HG03439 (cell line): ENCODE results near the gene AKAP5.
"Not testable (repeated sequence)": the region's sequence is repeated elsewhere in the genome, so short reads cannot be mapped to it uniquely, and the experiment has no call there.

Experiments used
- ATAC-seq: cut with Tn5 transposase; IDR thresholded peaks from one replicate; pipeline ENCODE4 v1.9.1; 2021; ENCODE audit warnings: mild to moderate bottlenecking, moderate library complexity; ENCODE audit not compliant: unreplicated experiment

The AKAP5 gene

DNA sequence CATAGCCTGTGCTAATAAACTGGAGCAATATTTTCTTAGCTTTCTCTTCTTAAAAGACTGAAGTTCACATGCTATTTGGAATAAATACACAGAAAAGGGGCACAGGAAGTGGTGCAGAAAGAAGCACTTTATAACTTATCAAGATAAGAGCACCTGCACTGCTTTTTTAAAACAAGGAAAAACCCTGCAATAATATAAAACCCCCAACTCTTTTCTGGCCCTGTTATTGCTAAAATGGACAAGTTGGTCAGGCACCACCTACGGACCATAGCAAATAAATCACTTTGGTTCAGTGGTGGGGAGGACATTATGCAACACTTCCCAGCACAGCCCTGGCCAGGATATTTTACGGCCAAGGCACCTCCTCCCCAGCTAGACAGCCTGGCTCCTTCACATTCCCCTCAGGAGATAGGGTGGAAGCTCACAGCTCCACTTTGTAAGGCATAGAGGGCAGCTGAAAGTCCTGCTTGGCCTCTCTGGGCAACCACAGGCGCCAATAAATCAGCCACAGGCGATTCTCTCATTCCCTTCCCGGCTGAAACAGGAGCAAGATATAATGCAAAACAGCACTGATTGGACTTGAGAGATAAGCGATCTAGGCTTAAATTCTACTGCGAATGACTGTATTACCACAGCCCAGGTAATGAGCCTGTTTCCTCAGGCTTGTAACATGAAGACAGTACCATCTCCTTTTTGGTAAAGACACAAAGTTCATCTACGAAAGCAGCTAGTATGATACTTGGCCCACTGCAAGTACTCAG, 36.3 kb downstream of the AKAP5 start:
- no peak for ATAC-seq

DNA sequence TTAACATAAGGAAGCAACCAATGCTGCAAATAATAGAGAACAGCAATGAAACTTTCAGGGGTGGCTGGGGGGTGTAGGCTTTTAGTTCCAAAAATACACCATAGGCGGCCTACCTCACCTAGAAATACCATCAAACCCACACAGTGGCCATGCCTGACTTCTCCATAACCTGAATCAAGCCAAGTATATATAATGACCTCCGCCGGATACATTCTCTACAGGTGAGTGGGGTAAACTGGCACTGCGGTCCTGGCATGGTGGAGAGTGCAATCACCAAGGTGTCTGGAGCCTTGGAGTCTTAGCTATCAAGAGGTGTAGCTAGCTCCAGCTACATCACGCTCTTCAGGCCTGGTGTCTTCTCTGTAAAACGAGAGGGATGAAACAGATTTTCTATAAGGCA, 37.2 kb downstream of the AKAP5 start:
- no peak for ATAC-seq

DNA sequence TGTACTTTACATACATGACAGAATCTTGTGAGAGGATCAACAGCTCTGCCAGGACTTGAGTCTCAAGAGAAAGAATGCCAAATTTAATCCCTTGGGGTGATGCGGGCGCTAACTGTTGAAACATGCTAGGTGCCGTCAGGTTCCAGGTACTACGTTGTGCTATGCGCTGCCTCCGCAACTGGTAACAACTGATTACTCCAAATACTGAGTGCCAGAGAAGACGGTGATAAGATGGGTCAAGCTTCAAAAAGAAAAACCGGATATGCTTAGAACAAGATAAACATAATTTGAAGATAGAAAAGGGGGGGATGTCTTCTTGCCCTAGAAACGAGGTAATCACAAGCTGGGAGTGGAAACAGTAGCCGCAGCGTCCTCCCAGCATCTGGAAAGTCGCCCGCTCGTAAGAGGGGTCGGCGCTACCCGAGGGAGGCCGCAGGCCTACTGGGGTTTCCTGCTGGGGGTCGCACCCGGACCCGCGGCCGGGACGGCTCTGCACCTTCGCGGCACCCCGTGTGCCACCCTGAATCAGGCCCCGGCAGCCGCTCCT, 37.7 kb downstream of the AKAP5 start:
- peak; percentile 4 for ATAC-seq

DNA sequence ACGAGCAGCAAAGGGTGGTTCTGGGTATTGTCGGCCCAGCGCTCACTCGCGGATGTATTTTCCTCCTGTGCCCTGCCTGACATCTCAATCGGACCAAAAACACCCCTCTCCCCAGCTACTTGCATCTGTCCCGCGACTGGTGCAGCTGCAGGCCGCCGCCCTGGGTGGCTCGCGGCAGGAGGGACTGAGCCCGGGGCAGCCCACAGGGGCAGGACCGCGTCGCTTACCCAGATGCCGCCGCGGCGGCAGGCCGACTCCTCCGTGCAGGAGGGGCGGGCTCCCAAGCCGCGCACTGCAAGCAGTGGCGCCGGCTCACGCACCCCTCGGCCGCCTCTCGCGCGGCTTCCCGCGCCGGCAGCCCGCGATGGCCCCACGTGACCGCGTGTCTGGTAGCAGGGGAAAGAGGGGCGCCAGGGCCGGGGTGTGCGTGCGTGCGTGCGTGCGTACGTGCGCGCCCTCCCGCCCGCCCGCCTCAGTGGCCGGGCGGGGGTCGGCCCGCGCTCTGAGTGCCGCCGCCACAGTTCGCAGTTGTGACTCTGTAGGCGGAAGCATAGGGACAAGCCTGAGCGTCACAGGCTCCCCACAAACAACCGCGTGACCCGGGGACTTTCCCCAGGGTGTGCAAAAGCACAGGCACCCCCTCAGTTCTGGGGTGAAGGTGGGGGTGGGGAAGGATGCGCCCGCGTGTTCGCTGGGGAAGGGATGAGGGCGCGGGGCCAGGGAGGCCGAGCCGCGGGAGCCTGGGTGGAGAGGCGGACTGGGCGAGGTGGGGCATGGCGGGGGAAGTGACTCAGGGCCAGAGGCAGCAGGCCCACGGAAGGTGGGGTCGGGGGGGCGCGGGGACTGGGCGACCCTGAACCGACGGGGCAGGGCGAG, 38.4 kb downstream of the AKAP5 start, which contains the start of gene ZBTB25:
ZBTB25 (minus strand) TSS at position 405 of the 876 bp plus-strand sequence. CDS start 13,305 bp downstream, outside the sequence.
- peak; percentile 64 for ATAC-seq

DNA sequence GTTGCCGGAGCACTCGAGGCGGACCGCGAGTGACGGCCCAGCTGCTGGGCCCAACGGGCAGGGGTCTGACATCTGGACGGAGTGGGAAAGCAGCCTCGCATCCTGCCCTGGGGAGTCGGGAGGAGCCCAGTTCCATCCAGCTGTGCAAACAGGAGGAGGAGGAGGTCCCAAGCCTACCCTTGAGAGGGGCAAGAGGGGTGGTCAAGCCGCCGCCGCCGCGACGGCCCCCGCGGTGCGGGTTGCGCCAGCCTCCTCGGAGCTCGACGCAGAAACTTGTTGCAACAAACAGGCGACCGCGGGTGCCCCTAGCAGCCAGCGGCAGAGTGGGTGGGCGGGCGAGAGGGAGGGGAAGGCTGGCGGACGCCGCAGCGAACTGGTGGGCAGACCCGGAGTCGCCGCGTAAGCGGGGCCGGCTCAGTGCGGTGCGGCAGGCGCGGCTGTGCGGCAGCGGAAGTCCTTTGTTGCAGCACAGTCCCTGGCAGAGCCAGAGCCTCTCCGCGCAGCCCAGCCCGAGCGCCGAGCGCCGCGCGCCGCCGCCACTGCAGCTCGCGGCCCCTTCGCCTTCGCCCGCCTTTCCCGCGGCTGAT, 39.1 kb downstream of the AKAP5 start, which contains the start of gene ZBTB1:
ZBTB1 (plus strand) TSS at position 461 of the 587 bp plus-strand sequence. CDS start 16,735 bp downstream, outside the sequence.
- peak; percentile 20 for ATAC-seq

DNA sequence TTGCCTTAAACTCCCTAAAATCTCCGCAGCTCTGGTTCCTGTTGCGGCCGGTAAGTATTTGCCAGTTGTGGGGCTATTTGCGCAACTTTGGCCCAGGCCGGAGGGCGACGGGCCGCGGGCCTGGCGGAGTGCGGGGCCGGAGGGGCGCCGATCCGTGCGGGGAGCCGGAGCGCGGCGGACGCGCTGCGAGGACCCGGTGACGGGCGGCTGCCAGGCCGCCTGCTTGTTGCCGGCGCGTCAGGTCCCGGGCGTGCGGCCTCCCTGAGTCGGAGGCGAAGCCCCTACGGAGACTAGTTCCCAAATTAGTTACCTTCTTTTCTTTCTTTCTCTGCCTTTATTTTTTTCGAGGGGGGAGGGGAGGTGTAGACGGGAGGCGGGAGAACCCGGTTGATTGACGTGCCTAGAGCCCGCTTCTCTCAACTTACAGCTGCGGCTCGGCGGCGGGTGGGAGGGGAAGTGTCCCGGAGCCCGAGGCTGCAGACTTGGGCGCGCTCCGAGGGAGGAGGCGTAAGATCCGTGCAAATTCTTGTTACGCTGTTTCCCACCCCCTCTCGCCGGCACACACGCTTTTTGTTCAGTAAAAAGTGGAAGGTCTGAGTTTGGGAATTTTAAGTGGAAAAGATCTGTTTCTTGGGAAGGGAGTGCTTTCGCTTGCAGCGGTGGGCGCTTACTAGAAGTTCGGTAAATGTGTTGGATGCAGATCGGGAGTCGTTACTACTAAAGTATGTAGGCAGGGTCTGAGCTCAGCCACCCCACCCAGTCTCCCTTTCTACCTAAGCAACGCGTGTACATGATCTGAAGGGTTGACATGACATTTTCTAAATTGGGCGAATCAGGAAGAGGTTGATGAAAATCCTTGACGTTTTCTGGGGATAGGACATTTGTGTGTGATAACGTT, 39.8 kb downstream of the AKAP5 start:
- ATAC-seq, result no peak

DNA sequence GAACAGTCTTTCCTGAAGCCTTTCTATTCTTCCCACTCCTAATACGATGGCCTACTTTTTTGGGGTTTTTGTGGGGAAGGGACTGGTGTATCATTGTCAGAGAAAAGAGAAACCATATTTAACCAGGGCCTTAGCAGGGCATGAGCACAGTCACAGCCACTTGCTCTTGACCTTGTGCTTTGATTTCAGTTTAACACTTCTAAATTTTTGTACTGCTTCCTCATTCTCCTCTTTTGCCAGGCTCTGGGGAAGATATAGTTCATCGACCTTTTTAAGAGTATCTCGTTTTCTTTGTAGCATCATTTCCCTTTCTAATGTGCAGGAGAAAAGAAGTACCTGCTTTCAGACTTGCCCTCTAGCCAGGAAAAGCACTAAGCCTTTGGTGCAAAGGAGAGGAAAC, 41.4 kb downstream of the AKAP5 start:
- ATAC-seq, result no peak

DNA sequence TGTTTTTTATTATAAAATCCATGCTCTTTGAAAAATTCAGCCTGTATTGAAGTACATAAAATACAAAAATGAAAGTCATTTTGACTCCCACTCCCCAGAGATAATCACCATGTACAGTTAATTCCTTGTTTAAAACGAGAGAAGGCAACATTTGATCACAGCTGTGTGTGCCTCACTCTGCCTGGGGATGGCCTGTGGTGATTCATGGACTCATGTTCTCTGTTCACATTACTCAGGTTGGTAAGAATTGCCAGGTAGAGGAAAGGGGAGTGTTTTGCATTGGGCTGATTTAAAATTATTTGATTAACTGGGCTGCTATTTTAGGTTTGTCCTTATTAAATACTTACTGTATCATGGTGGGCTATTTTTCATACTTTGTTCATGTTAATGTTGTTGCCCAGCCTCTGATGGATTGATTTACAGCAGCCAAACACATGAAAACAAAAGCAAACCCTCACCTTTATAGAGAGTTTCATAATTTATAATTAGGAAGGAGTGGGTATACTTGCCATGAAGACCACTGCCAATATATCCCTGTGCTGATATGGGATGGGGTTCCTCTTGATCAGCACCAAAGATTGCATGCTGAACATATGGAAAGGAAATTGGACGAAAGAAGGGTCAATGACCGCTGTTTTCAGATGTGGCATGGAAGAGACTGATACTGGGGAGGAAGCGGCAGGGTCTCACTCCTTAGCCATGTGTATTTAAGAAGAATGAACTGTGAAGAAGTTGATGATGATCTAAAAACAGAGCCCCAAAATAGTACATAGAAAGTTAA, 42.3 kb downstream of the AKAP5 start:
- ATAC-seq, result no peak

DNA sequence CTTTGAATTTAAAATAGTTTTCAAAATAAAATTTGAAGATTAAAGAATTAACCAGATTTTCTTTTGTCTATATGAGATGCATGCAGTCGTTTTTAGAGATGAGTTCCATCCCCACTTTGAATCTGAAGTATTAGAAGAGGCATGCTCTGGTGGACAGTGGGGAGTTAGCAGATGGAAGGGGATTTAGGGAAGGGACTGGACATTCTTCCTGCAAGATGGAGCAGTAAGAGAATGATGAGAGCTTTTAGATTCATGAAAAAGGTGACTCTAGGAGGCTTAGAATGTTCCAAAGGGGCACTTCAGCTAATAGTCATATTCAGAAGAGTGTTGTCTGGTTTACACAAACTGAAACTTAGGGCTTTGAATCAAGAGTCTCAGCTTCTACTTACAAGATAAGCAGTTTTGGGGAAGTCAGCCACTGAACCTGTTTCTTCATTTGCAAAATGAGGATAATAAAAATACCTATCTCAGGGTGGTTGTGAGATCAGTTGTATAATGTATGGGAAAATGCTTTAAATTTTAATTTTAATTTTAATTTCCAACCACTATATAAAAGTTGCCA, 43.0 kb downstream of the AKAP5 start:
- ATAC-seq, result no peak

DNA sequence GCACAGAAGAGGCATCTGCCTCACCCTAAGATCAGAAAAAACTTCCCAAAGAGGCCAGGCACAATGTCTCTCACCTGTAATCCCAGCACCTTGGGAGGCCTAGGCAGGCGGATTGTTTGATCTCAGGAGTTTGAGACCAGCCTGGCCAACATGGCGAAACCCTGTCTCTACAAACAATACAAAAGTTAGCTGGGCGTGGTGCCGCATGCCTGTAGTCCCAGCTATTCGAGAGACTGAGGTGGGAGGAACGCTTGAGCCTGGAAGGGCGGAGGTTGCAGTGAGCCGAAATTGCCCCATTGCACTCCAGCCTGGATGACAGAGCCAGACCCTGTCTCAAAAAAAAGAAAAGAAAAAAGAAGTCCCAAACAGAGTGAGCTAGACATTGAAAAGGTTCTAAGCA, 43.7 kb downstream of the AKAP5 start:
- ATAC-seq, result no peak

DNA sequence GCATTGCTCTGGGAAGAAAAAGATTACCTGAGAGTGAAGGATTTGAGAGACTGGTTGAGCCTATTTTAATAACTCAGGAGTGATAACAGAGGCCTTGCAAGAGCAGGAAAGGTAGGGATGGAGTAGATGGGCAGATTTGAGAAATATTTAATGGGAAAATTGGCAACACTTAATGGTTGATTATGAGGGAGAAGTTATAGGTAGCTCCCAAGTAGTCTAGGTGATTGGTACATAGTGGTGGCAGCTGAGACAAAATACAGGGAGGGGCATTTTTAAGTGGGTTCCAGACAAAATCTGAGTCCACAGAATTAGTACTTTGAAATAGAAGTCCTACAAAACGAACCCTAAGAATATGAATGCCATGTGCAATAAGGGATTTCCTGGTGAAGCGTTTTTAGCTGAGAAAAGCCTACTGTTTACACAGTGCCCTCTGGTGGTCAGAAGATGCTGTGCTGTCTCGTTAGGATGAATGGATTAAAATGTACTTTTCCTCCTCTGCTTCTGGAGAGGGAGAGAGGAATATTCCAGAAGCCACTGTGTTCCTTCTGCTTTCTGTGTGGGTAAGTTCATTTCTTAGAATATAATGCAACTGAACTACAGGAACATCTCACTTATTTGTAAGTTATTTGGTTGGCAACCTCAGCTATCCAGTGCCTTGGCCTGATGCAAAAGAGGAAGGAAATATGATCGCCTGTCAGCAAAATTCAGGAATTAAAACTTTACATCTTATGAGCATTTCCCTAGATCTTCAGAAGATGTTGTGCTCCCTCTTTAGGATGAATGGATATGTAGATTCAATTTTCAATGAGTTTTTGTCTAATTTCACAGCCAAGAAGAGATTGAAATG, 45.7 kb downstream of the AKAP5 start:
- ATAC-seq, result no peak

DNA sequence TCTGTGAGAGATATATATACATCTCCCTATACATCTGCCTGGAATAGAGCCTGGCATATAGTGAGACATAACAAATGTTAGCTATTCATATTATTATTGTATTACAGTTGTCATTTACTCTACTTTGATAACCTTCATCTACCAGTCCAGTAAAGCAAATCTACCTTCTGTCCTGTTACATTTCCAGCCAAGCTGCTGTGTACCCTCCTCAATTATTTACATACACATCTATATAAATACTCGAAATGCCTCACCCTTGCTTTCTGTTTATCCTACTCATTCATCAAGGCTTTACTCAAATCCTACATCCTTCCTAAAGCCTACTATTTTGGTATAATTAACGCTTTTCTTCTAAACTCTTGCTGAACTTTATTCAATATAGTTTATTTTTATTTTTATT, 48.0 kb downstream of the AKAP5 start:
- no peak for ATAC-seq

DNA sequence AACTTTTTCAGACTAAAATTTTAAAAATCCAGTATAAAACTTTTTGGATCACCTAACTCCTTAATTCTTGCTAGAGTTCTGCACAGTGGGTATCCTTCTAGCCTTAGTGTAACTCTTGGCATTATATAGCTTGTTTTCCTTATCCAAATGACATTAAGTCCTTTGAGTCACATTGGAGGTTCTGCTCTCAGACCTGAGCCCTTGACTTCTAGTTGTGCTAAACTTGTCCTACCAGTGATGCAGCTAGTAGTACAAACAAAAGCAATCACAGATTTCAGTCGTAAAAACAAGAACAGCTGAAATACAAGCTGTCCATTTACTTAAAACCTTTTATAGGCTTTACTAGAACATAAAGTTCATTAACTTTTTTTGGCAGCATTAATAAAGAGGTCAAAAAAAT, 49.8 kb downstream of the AKAP5 start:
- ATAC-seq, result no peak

DNA sequence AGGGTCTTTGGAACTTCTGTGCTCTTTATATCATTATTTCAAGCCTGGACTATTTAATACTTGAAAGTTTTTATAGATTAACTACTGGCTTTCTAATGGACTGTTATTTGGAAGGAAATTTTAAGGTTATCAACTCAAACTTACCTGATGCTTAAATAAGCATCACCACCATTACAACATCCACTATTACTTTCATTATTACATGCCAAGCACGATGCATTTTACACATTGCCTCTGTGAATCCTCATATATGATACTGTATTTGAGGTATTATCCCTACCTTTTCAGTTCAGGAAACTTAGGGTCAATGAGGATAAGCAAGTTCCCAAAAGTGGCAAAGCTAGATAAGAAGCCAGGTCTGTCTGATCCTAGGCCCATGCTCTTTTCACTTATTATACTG, 51.7 kb downstream of the AKAP5 start:
- ATAC-seq, result no peak

DNA sequence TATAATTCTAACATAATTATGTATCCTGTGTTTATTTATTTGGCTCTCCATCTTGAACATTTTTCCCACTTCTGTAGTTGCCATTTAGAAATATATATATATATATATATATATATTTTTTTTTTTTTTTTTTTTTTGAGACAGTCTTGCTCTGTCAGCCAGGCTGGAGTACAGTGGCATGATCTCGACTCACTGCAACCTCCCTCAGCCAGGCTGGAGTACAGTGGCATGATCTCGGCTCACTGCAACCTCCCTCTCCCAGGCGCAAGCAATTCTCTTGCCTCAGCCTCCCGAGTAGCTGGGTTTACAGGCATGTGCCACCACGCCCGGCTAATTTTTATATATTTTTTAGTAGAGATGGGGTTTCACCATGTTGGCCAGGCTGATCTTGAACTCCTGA, 52.4 kb downstream of the AKAP5 start:
- not testable (repeated sequence) for ATAC-seq

DNA sequence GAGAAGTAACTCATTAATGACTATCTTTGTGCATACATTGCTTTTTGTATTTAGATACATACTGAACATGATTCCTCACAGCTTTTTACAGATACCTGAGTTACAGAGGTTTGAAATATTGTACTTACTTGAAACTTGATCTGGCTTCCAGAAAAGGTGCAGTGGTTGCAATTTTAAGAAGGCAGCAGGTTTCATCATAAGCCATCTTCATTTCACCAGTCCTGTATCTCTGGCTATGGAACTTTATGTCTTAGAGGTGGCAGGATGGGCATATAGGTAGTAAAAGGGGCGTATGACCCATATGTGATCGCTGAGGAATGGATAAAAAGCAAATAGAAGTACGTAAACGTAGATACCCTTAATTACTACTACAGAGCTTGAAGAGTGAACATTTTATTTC, 52.9 kb downstream of the AKAP5 start:
- no peak for ATAC-seq

DNA sequence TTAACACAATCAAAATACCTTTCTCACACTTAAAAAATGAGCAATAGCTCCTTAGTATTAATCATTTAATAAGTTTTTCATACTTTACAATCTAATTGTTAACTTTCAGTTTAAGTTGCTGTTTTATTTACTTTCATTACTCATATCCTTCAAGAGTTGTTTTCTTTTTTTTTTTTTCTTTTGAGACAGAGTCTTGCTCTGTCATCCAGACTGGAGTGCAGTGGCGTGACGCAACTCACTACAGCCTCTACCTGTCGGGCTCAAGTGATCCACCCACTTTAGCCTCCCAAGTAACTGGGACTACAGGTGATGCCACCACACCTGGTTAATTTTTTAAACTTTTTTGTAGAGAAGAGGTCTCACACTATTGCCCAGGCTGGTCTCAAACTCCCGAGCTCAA, 55.4 kb downstream of the AKAP5 start:
- ATAC-seq, result no peak
